ENCODE measurements around the gene SPATA31D4.

SPATA31D4 gene

GRCh38 chr9:81892440-81892839 lies 35.8 kb upstream of the SPATA31D4 start:
- intact Hi-C loops (cut with DNase I; ENCODE audit: low total_unique reads) = no loop called here
- no peaks in the 10 kb centered on the region for H3K9me3 ChIP-seq
- no peak overlapping the region for H3K27ac ChIP-seq
- H3K36me3 ChIP-seq = no peaks in the 10 kb centered on the region
- H3K4me3 ChIP-seq = no peak overlapping the region
- H3K4me1 ChIP-seq = no peaks in the 10 kb centered on the region
- no peaks in the 10 kb centered on the region for H3K27me3 ChIP-seq
- no peak for DNase-seq
- TF ChIP-seq CTCF (IDR thresholded peaks at IDR 0.05) = no peak

- intact Hi-C loops (cut with DNase I; ENCODE audit: low total_unique reads) = no loop called here
- H3K4me1 ChIP-seq = no peaks in the 10 kb centered on the region
- H3K27ac ChIP-seq = no peak overlapping the region
- no peak for TF ChIP-seq CTCF (IDR thresholded peaks at IDR 0.05)
- no peaks in the 10 kb centered on the region for H3K27me3 ChIP-seq
- no peaks in the 10 kb centered on the region for H3K9me3 ChIP-seq
- H3K36me3 ChIP-seq = no peaks in the 10 kb centered on the region
- H3K4me3 ChIP-seq = no peak overlapping the region
- DNase-seq = no peak
Observed at GRCh38 chr9:81893929-81894328, 34.3 kb upstream of the SPATA31D4 start.

- intact Hi-C loops (cut with DNase I; ENCODE audit: low total_unique reads) = no loop called here
- H3K36me3 ChIP-seq = no peaks in the 10 kb centered on the region
- no peak overlapping the region for H3K27ac ChIP-seq
- H3K4me3 ChIP-seq = no peak overlapping the region
- no peak for TF ChIP-seq CTCF (IDR thresholded peaks at IDR 0.05)
- H3K4me1 ChIP-seq = no peaks in the 10 kb centered on the region
- DNase-seq = no peak
- no peaks in the 10 kb centered on the region for H3K27me3 ChIP-seq
- H3K9me3 ChIP-seq = no peaks in the 10 kb centered on the region
Observed at GRCh38 chr9:81894891-81895290, 33.3 kb upstream of the SPATA31D4 start.

GRCh38 chr9:81896070-81896469 lies 32.2 kb upstream of the SPATA31D4 start:
- intact Hi-C loops (cut with DNase I; ENCODE audit: low total_unique reads) = no loop called here
- Histone ChIP-seq H3K27ac (no peak overlapping the region), H3K9me3 (no peaks in the 10 kb centered on the region), H3K36me3 (no peaks in the 10 kb centered on the region), H3K27me3 (no peaks in the 10 kb centered on the region), H3K4me3 (no peak overlapping the region), H3K4me1 (peaks cover 0 to 8% (median 0%) of the 10 kb centered on the region in 4 donors)
- no peak for TF ChIP-seq CTCF (IDR thresholded peaks at IDR 0.05)
- no peak for DNase-seq

- H3K27ac ChIP-seq = no peak overlapping the region
- intact Hi-C loops (cut with DNase I; ENCODE audit: low total_unique reads) = no loop called here
- no peaks in the 10 kb centered on the region for H3K9me3 ChIP-seq
- peaks cover 0 to 25% (median 0%) of the 10 kb centered on the region in 4 donors for H3K4me1 ChIP-seq
- DNase-seq = no peak
- H3K27me3 ChIP-seq = no peaks in the 10 kb centered on the region
- H3K4me3 ChIP-seq = no peak overlapping the region
- no peaks in the 10 kb centered on the region for H3K36me3 ChIP-seq
- TF ChIP-seq CTCF (IDR thresholded peaks at IDR 0.05) = no peak
Observed at GRCh38 chr9:81898851-81899250, 29.4 kb upstream of the SPATA31D4 start.

GRCh38 chr9:81902196-81902595 lies 26.0 kb upstream of the SPATA31D4 start:
- DNase-seq = no peak
- peaks cover 0 to 25% (median 0%) of the 10 kb centered on the region in 4 donors for H3K4me1 ChIP-seq
- no peaks in the 10 kb centered on the region for H3K27me3 ChIP-seq
- intact Hi-C loops (cut with DNase I; ENCODE audit: low total_unique reads) = no loop called here
- H3K27ac ChIP-seq = no peak overlapping the region
- no peak overlapping the region for H3K4me3 ChIP-seq
- no peak for TF ChIP-seq CTCF (IDR thresholded peaks at IDR 0.05)
- H3K36me3 ChIP-seq = no peaks in the 10 kb centered on the region
- H3K9me3 ChIP-seq = no peaks in the 10 kb centered on the region

All from tibial artery (tissue), 4 donors.